C1 segment of cervical spinal cord (tissue), 14 donors: ENCODE measurements around the gene TBC1D32.
"Not testable (repeated sequence)": the region's sequence is repeated elsewhere in the genome, so short reads cannot be mapped to it uniquely, and the experiment has no call there.

Source experiments
- DNase-seq, 14 donors: peaks; one replicate each; lab custom pipeline; 2025; lab: John Stamatoyannopoulos, UW

TBC1D32 gene

DNA sequence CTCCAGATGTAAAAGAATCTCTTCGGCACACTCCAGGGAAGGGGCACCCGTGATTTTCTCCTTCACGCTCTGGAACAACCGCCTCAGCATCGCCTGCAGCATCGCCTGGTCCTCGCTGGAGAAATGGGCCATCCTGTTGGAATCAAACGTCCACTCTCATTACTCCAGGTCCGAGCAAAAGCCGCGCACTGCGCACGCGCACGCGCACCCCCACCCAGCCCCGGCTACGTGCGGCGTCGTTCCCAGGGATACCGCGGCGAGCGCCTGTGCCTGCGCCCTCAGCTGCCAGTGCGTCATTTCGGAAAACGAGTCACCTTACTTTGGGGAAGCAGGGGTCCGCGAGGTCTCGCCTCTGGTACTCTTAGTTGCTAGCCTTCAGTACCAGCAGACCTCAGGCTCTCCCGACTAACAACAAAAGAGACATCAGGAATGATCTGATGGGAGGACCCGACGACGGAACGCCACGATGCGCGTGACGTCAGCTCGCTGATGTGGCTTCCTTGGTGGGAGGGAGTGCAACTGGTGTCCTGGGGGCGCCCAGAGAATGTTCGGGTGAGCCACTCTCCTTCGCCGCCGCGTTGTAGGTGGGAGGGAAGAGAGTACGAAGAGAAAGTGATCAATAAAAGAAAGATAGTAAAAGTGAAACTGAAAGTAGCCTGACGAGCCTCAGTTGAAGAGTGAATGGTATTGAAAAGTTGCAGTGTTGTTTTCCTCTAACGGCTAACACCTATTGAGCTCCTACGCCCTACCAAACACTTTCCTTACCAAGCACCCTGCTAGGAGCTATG is at the start of gene TBC1D32:
TSS of gene TBC1D32 (minus strand) at position 182 of the 788 bp plus-strand sequence. CDS start at position 132, 50 bp downstream.
- DNase-seq = peak; percentile 43 to 98 (median 94)

GRCh38 chr6:121383478-121383877 is 49.2 kb upstream of the TBC1D32 start:
- DNase-seq = no peak

DNA sequence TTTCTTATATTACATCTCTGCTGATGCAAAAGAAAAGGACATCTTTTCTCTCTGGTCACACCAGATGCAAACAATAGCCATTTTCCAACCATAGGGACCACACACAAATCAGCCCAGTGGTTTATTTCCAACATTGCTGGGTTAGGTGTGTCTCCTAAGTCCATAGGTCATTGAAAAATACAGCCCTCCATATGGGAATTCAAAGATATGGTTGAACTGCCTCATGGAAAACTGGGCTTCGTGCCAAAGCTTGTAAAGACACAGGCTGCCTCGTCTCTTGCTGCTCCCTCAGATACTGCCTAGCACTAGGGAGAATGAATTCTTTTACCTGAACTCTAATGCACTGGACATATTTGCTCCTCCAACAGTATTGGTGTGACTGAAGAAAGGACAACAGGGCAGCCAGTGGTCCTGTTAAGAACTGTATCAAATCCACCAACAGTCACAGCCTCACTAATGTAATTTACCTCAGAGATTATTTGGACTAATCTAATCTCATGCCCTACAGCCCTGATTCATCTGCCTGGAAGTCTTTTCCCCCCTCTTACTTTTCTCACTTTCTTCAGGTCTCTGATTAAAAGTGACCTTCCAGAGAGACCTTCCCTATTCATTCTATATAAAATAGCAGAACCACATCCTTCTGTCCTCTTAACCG is 48.3 kb upstream of the TBC1D32 start:
- no peak for DNase-seq

DNA sequence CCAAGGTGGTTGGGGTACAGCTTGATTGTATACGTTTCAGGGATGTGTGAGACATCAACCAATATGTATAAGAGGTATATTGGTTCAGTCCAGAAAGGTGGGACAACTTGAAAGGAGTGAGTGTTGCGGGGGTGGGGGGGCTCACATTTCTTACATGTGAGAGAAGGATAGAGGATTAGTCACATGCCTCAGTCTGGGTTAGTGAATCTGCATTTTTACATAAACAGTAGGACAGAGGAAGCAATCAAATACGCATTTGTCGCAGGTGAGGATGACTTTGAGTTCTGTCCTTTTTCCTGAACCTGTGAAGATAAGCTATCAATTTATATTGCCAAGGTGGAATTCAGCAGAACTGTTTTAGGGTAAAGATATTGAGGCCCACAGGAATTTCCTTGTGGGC is 42.1 kb upstream of the TBC1D32 start:
- no peak for DNase-seq

GRCh38 chr6:121374219-121374618 is 39.9 kb upstream of the TBC1D32 start:
- DNase-seq = not testable (repeated sequence)

DNA sequence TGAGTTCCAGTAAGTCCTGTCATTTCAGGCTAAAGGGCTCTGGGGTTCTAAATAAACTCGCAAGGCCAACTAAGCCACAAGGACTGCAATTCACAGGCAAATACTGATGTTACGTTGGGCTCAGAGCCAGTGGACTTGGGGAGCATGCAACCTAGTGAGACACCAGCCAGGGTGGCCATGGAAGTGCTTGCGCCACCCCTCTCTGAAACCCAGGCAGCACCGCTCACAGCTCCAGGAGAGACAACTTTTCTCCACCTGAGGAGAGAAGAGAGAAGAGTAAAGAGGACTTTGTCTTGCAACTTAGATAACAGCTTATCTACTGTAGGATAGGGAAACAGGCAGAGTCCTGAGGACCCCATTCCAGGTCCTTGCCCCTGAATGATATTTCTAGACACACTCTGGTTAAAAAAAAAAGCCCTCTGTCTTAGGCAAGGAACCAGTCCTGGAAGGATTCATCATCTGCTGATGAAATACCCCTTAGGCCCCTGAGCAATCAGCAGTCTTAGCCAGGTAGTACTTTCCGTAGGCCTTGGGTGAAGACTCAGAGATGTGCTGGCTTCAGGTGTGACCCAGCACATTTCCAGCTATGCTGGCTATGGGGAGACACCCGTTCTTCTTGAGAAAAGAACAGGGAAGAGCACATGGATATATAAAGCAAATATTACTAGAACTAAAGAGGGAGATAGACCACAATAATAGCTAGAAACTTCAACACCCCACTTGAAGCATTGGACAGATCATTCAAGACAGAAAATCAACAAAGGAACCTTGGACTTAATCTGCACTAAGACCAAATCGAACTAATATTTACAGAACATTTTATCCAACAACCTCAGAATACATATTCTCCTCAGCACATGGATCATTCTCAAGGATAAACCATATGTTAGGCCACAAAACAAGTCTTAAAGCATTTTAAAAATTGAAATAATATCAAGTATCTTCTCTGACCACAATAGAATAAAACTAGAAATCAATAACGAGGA is 31.5 kb upstream of the TBC1D32 start:
- no peak for DNase-seq

GRCh38 chr6:121356575-121356974 is 22.3 kb upstream of the TBC1D32 start:
- DNase-seq = no peak

- no peak for DNase-seq
Observed at GRCh38 chr6:121354764-121355163, 20.5 kb upstream of the TBC1D32 start.

- no peak for DNase-seq
Observed at GRCh38 chr6:121352941-121353340, 18.7 kb upstream of the TBC1D32 start.

- no peak for DNase-seq
Observed at GRCh38 chr6:121351916-121352315, 17.6 kb upstream of the TBC1D32 start.

GRCh38 chr6:121349596-121349995 is 15.3 kb upstream of the TBC1D32 start:
- DNase-seq = no peak

DNA sequence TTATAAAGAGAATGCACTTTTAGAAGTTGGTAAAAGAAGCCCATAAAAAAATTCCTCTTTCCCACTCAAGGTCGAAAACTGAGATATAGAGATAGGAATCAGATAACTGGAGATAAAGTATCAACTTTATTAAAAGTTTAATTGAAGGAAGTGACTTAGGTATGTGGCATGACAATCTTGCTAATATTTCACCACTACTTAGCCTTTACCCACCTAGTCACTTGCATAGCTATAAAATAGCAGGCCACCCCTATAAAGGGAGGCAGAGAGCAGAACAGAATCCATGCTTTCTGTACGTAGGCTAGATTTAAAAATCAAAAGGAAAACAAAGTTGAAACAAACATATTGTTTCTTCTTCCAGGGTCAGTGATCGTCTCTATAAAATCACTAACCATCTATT is 13.2 kb upstream of the TBC1D32 start:
- no peak for DNase-seq

- DNase-seq = no peak
Observed at GRCh38 chr6:121344539-121344938, 10.3 kb upstream of the TBC1D32 start.

- no peak for DNase-seq
Observed at GRCh38 chr6:121339639-121340226, 5.5 kb upstream of the TBC1D32 start.

DNA sequence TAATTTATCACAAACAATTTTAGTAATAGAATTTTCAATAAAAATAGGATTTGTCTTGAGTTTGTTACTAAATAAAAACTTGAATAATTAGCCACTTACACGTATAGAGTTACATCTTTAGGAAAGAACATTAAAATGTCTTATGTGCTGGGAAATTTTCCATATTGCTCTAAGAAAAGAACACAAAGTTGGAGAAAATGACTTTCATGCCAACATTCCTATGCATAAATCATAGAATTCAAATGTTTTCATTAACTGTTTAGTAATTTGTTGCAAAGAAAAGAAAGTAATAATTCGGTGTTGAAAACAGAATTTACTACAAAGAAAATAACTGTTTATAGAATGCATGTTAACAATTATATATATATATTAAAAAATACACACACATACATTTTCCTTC is 4.7 kb upstream of the TBC1D32 start:
- no peak for DNase-seq

DNA sequence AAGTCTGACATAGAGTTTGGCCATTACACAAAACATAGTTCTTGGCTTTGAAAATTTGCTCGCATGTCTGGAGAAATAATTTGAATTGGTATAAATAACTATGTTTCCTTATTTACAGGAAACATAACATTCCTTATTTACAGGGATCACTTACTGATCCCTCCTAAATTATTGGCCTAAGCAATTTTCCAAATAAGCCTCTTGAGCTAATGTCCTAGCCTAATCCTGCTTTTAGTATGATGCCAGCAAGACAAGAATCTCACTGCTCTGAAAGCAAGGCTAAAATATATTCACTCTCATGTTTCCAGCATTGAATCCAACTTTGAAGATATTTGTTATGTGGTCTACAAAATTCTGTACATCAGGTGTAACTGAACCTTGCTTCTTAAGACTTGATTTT is 4.1 kb upstream of the TBC1D32 start:
- no peak for DNase-seq

DNA sequence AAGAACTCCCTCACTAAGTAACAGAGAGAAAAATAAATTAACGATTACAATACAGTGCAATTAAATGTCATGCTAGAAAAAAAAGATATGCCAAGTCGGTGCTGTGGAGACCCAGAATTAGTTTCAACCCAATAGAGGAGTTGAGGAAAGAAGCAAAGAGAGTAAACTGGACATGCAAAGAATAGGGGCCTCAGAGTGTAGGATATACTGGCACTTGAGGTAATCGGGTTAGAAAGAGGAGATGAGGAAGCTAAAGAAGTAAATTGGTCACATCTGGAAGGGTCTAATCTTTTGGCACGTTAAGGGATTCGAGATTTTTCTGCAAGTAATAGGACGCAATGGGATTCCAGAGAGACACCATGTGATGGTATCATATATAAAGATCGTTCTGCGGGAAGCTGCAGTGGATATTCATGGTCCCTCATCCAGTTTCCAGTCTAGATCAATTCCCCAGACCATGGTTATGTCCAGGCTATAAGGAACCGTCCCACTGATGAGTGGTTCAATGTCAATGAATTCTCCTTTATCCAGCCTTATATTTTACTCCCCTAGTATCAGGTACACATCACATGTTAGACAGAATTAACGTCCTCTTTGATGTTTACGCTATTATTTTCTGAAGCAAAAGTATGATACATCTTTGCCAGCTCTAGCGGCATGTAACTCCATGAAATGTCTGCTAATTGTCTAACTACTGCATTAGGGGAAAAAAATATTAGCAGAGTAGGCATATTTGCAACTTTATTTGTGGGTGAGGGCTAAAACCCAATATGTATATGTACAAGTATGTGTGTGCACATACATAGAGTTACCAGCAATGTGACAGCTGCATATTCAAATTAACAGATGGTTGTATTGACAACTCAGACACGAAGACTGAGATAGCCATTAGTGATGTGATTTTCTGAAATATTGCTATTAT is 1.1 kb upstream of the TBC1D32 start:
- DNase-seq = peak in 1 of 14 donors; percentile 46

GRCh38 chr6:121333694-121334093 is 586 bp downstream of the TBC1D32 start:
- peak in 3 of 14 donors; percentile 1 to 6 (median 2) for DNase-seq

GRCh38 chr6:121333196-121333595 is 1.1 kb downstream of the TBC1D32 start:
- DNase-seq = no peak

- no peak for DNase-seq
Observed at GRCh38 chr6:121330516-121330915, 3.8 kb downstream of the TBC1D32 start.
